ENCODE measurements around the gene EN1.

DNA sequence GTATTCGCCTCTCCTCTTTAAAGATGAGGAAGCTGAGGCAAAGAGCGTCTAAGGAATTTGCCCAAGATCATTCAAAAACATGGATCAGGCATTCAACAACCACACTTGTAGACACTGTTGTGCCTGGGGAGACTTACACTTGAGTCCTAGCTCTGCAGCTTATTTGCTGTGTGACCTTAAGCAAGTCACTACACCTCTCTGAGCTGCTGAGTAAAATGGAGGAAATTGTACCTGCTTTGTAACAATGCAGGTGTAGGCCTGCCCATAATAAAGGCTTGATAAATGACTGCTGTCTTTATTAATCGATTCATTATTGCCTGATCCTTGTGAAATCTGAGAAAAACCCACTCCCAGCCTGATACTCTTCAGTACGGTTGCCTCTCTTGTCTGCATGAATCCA lies 30.8 kb downstream of the EN1 start:
- no peak for TF ChIP-seq CTCF (IDR thresholded peaks at IDR 0.05)
- TF ChIP-seq POLR2A (IDR thresholded peaks at IDR 0.05) = no peak
